ENCODE measurements around the gene METAP2.

DNA sequence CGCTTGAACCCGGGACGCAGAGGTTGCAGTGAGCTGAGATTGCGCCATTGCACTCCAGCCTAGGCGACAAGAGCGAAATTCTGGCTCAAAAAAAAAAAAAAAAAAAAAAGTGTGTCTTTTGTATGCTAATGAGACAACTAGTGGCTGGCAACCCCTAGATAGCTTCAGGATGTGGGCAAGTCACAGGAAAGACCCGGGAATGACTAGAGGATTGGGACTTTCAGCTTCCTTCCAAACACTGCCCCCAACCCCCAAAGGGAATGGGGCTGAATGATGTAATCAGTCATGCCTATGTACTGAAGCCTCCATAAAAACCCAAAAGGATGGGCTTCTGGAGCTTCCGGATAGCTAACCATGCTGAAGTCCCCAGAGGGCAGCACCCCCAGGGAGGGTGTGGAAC is 48.7 kb downstream of the METAP2 start:
- no peak for TF ChIP-seq MYC (IDR thresholded peaks at IDR 0.05; ENCODE audit: low read depth, low read length)
- no peak for TF ChIP-seq CTCF (IDR thresholded peaks at IDR 0.05; ENCODE audit: extremely low read depth in 1 of 2, insufficient read depth in 1 of 2, low read depth in 1 of 2, low read length in 2 of 2)
- TF ChIP-seq, protein P1, sequence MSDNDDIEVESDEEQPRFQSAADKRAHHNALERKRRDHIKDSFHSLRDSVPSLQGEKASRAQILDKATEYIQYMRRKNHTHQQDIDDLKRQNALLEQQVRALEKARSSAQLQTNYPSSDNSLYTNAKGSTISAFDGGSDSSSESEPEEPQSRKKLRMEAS (IDR thresholded peaks at IDR 0.05; ENCODE audit: insufficient read depth, insufficient read length): no peak

All from endothelial cell of umbilical vein (primary cell).